HCT116 (cell line): Measurements from ENCODE around the gene PPP2R5C. TPM values are rescaled to one million over a fixed set of nuclear protein-coding genes. Genes with fewer than 3 reads are reported as not detected.

ENCODE experiments used
- ATAC-seq: fragments of 200-7000 bp; cut with Tn5 transposase; 2 replicates; pipeline ENCODE4 v1.9.1; 2020; ENCODE audit warnings: mild to moderate bottlenecking, moderate library complexity
- BruUV-seq: library from RNA; stranded (reverse); fragments of 400-500 nt; replicated peaks from 2 replicates; lab custom pipeline; 2021; lab: Mats Ljungman, UMichigan
- CTCF ChIA-PET: fragments of 300-600 bp; sonication (Branson Sonifier 250); formaldehyde crosslinking; loops from one replicate; lab custom pipeline; 2021; ENCODE audit warnings: antibody characterized with exemption; lab: Charles Lee
- POLR2A ChIA-PET: fragments of 300-600, 350-600 bp; sonication (Branson Sonifier 250); formaldehyde crosslinking; loops from one replicate; lab custom pipeline; 2021; ENCODE audit warnings: antibody characterized with exemption; lab: Charles Lee
- RAD21 ChIA-PET, 2 experiments: fragments of 300-600 bp; sonication (Branson Sonifier 250); formaldehyde crosslinking; loops; one replicate each; lab custom pipeline; 2023; ENCODE audit warnings: low total read pairs in 2 of 2; ENCODE audit not compliant: uncharacterized antibody in 2 of 2, unreplicated experiment in 2 of 2, low non-redundant PET in 1 of 2; lab: Charles Lee
- DNase-seq: peaks from one replicate; pipeline ENCODE4 v3.0.0-alpha.2; 2010; ENCODE audit warnings: low read depth, low spot score
- H2AFZ ChIP-seq: fragments of 200-600 bp; shearing (Covaris generic), sonication (generic); 2 replicates; pipeline ENCODE4 v1.6.1; 2017; ENCODE audit warnings: low read depth, mixed run types, mixed read lengths, antibody characterized with exemption, low read length; ENCODE audit not compliant: poor library complexity, severe bottlenecking
- H3K27ac ChIP-seq: 2 replicates; pipeline ENCODE4 v1.5.1; 2012; ENCODE audit warnings: low read depth, low read length
- H3K27me3 ChIP-seq: fragments of 200-600 bp; sonication (generic); 2 replicates; pipeline ENCODE4 v1.6.1; 2016; ENCODE audit warnings: mixed run types, low read length, mixed read lengths; ENCODE audit not compliant: insufficient read depth
- H3K36me3 ChIP-seq, 2 experiments: fragments of 200-500 bp in 1 of 2; fragments of 200-600 bp in 1 of 2; sonication (Bioruptor generic) in 1 of 2; sonication (generic) in 1 of 2; 2 replicates each; pipeline versions ENCODE4 v1.5.1 to v1.6.1; 2014 to 2016; ENCODE audit warnings: low read length in 2 of 2, inconsistent platforms in 1 of 2, mixed read lengths in 1 of 2, mixed run types in 1 of 2; ENCODE audit not compliant: insufficient read depth in 2 of 2, control insufficient read depth in 1 of 2
- H3K4me1 ChIP-seq, 2 experiments: fragments of 200-600 bp in 1 of 2; sonication (generic) in 1 of 2; 2 replicates each; pipeline versions ENCODE4 v1.5.1 to v1.6.1; 2012 to 2017; ENCODE audit warnings: low read length in 2 of 2, inconsistent platforms in 1 of 2, mild to moderate bottlenecking in 1 of 2, mixed read lengths in 1 of 2, mixed run types in 1 of 2, moderate library complexity in 1 of 2; ENCODE audit not compliant: insufficient read depth in 2 of 2, control insufficient read depth in 1 of 2
- H3K4me2 ChIP-seq: fragments of 200-600 bp; sonication (generic); 2 replicates; pipeline ENCODE4 v1.6.1; 2017; ENCODE audit warnings: mixed run types, low read length, mixed read lengths
- H3K4me3 ChIP-seq, 2 experiments: fragments of 200-600 bp in 1 of 2; sonication (generic) in 1 of 2; replicated peaks in 1 of 2; 2 replicates each; pipeline ENCODE4 v1.5.1; 2011 to 2016; ENCODE audit warnings: low read length in 2 of 2, control low read depth in 1 of 2, low read depth in 1 of 2, mild to moderate bottlenecking in 1 of 2, mixed read lengths in 1 of 2, mixed run types in 1 of 2
- H3K79me2 ChIP-seq: fragments of 200-600 bp; sonication (generic); 2 replicates; pipeline ENCODE4 v1.6.1; 2017; ENCODE audit warnings: mild to moderate bottlenecking, mixed run types, low read length, moderate library complexity, mixed read lengths; ENCODE audit not compliant: insufficient read depth
- H3K9ac ChIP-seq: fragments of 200-600 bp; sonication (generic); 2 replicates; pipeline ENCODE4 v1.6.1; 2016; ENCODE audit warnings: low read length, mixed read lengths
- H3K9me2 ChIP-seq: fragments of 200-600 bp; sonication (generic), shearing (Covaris generic); 2 replicates; pipeline ENCODE4 v1.6.1; 2017; ENCODE audit warnings: mixed run types, mild to moderate bottlenecking, moderate library complexity; ENCODE audit not compliant: insufficient read depth
- H3K9me3 ChIP-seq, 2 experiments: fragments of 200-500 bp in 1 of 2; fragments of 200-600 bp in 1 of 2; sonication (Bioruptor generic) in 1 of 2; sonication (generic) in 1 of 2; 2 replicates each; pipeline ENCODE4 v1.6.1; 2014 to 2017; ENCODE audit warnings: low read length in 2 of 2, mixed read lengths in 2 of 2, inconsistent platforms in 1 of 2, low read depth in 1 of 2, mild to moderate bottlenecking in 1 of 2, mixed run types in 1 of 2, moderate library complexity in 1 of 2; ENCODE audit not compliant: control insufficient read depth in 1 of 2, insufficient read depth in 1 of 2
- H4K20me1 ChIP-seq: fragments of 200-600 bp; sonication (generic), shearing (Covaris generic); 2 replicates; pipeline ENCODE4 v1.6.1; 2017; ENCODE audit warnings: mixed run types, mild to moderate bottlenecking, moderate library complexity; ENCODE audit not compliant: insufficient read depth
- ATF3 ChIP-seq: IDR thresholded peaks from 2 replicates; pipeline ENCODE4 v1.6.1; 2012
- CBX3 ChIP-seq: IDR thresholded peaks from 2 replicates; pipeline ENCODE4 v1.6.1; 2012; ENCODE audit warnings: low read depth
- CEBPB ChIP-seq: IDR thresholded peaks from 2 replicates; pipeline ENCODE4 v1.6.1; 2012; ENCODE audit warnings: low read depth
- CTCF ChIP-seq, 3 experiments: fragments of 200-600 bp in 1 of 3; sonication (generic) in 1 of 3; IDR thresholded peaks in 2 of 3; conservative IDR thresholded peaks in 1 of 3; 2 replicates each; pipeline ENCODE4 v1.5.1; 2012 to 2017; ENCODE audit warnings: low read depth in 2 of 3, low read length in 2 of 3, antibody characterized with exemption in 1 of 3, borderline replicate concordance in 1 of 3, control low read depth in 1 of 3, mild to moderate bottlenecking in 1 of 3, mixed read lengths in 1 of 3, mixed run types in 1 of 3, moderate library complexity in 1 of 3; ENCODE audit not compliant: insufficient read depth in 1 of 3
- EGR1 ChIP-seq: IDR thresholded peaks from 2 replicates; pipeline ENCODE4 v1.6.1; 2012; ENCODE audit warnings: low read depth
- ELF1 ChIP-seq: IDR thresholded peaks from 2 replicates; pipeline ENCODE4 v1.6.1; 2012; ENCODE audit warnings: low read depth, borderline replicate concordance
- EZH2phosphoT487 ChIP-seq: fragments of 200-600 bp; IDR thresholded peaks from 2 replicates; pipeline ENCODE4 v1.6.1; 2018; ENCODE audit warnings: antibody characterized with exemption, borderline replicate concordance
- JUND ChIP-seq: IDR thresholded peaks from 2 replicates; pipeline ENCODE4 v1.6.1; 2012
- MAX ChIP-seq: IDR thresholded peaks from 2 replicates; pipeline ENCODE4 v1.6.1; 2012
- REST ChIP-seq: IDR thresholded peaks from 2 replicates; pipeline ENCODE4 v1.6.1; 2012; ENCODE audit warnings: low read depth
- SIN3A ChIP-seq: IDR thresholded peaks from 2 replicates; pipeline ENCODE4 v1.6.1; 2012; ENCODE audit warnings: low read depth
- SP1 ChIP-seq: IDR thresholded peaks from 2 replicates; pipeline ENCODE4 v1.6.1; 2012; ENCODE audit warnings: low read depth
- SRF ChIP-seq: IDR thresholded peaks from 2 replicates; pipeline ENCODE4 v1.6.1; 2012; ENCODE audit warnings: low read depth
- TCF7L2 ChIP-seq: IDR thresholded peaks from 2 replicates; pipeline ENCODE4 v1.7.0; 2011; ENCODE audit warnings: borderline replicate concordance, inconsistent platforms; ENCODE audit not compliant: insufficient read depth, insufficient read length; ENCODE audit errors: extremely low read depth
- ZBTB33 ChIP-seq: IDR thresholded peaks from 2 replicates; pipeline ENCODE4 v1.6.1; 2011; ENCODE audit warnings: mild to moderate bottlenecking, low read length, moderate library complexity; ENCODE audit not compliant: insufficient replicate concordance; ENCODE audit errors: extremely low read depth
- ZFX ChIP-seq: fragments of 450-650 bp; IDR thresholded peaks from 2 replicates; pipeline ENCODE4 v1.6.1; 2017
- ZNF274 ChIP-seq: fragments of 200-500 bp; sonication (Bioruptor generic); IDR thresholded peaks from 2 replicates; pipeline ENCODE4 v1.6.1; 2014; ENCODE audit warnings: mild to moderate bottlenecking, low read depth, low read length, inconsistent platforms
- intact Hi-C: fragments of 100-400 bp; cut with micrococcal nuclease; formaldehyde crosslinking; loops from 2 replicates; pipeline ENCODE4 v1.10.0; 2022
- total RNA-seq: library from RNA; stranded (reverse); gene quantifications from one replicate; pipeline ENCODE4 v1.2.1, GENCODE V29; 2021; ENCODE audit not compliant: unreplicated experiment

The PPP2R5C gene
- total RNA-seq, 1 experiment from 2014 or later: 117 TPM

- no TSS peak for BruUV-seq
- H3K36me3 ChIP-seq: no peaks in the 10 kb centered on the region
- peaks cover 88% of the 10 kb centered on the region for H3K79me2 ChIP-seq
- H3K9ac ChIP-seq: no peak overlapping the region
- no peaks in the 10 kb centered on the region for H3K27me3 ChIP-seq
- CTCF ChIA-PET: no interaction called here
- ATAC-seq: no peak
- POLR2A ChIA-PET: no interaction called here
- H3K4me3 ChIP-seq: no peak overlapping the region
- intact Hi-C loops: no loop called here
- DNase-seq: no peak
- no peaks in the 10 kb centered on the region for H3K9me3 ChIP-seq
- no peaks in the 10 kb centered on the region for H3K9me2 ChIP-seq
- H4K20me1 ChIP-seq: 0 out of 2 replicates have a peak, but pooled peaks cover 4% of the 10 kb centered on the region
- TF ChIP-seq SP1 (no peak), EZH2phosphoT487 (no peak), JUND (no peak), CTCF (IDR thresholded peaks at IDR 0.05 in 2 of 3, conservative IDR thresholded peaks at IDR 0.05 in 1 of 3; ENCODE audit: borderline replicate concordance in 1 of 3, insufficient read depth in 1 of 3, low read depth in 2 of 3, low read length in 2 of 3) (no peak), ZBTB33 (no peak), MAX (no peak), ZFX (no peak), ATF3 (no peak), CEBPB (no peak), SIN3A (no peak), REST (no peak), TCF7L2 (no peak), ZNF274 (no peak), EGR1 (no peak), ELF1 (no peak), CBX3 (no peak), SRF (no peak)
- H3K4me1 ChIP-seq: no peaks in the 10 kb centered on the region
- H2AFZ ChIP-seq: no peak overlapping the region
- RAD21 ChIA-PET: no interaction called here
- no peak overlapping the region for H3K27ac ChIP-seq
- H3K4me2 ChIP-seq: no peak overlapping the region
Observed at GRCh38 chr14:101833045-101833444, 71.5 kb downstream of the PPP2R5C start.
